Stomach smooth muscle (tissue), 2 donors: ENCODE results near the gene NEURL1B.

Experiments
- H3K27ac ChIP-seq: one replicate; pipeline ENCODE4 v1.7.0; 2013; ENCODE audit warnings: mild to moderate bottlenecking, low read length, inconsistent platforms
- H3K27me3 ChIP-seq, 2 donors: one replicate each; pipeline ENCODE4 v1.7.0; 2013; ENCODE audit warnings: low read length in 2 of 2; ENCODE audit not compliant: insufficient read depth in 2 of 2, control insufficient read depth in 1 of 2
- H3K36me3 ChIP-seq, 2 donors: one replicate each; pipeline ENCODE4 v1.7.0; 2013; ENCODE audit warnings: low read length in 2 of 2; ENCODE audit not compliant: control insufficient read depth in 2 of 2, insufficient read depth in 2 of 2
- H3K4me1 ChIP-seq: one replicate; pipeline ENCODE4 v1.7.0; 2013; ENCODE audit warnings: low read length; ENCODE audit not compliant: control insufficient read depth, insufficient read depth
- H3K4me3 ChIP-seq, 2 donors: one replicate each; pipeline ENCODE4 v1.7.0; 2013; ENCODE audit warnings: low read length in 2 of 2
- H3K9ac ChIP-seq, 2 donors: one replicate each; pipeline ENCODE4 v1.7.0; 2013; ENCODE audit warnings: low read length in 2 of 2, mild to moderate bottlenecking in 1 of 2
- H3K9me3 ChIP-seq, 2 donors: one replicate each; pipeline ENCODE4 v1.7.0; 2013; ENCODE audit warnings: low read length in 2 of 2; ENCODE audit not compliant: control insufficient read depth in 2 of 2
- donor health status: healthy.
- donor health status: Pancreatic carcinoma.

The NEURL1B gene

GRCh38 chr5:172635038-172635437 is 6.0 kb upstream of the NEURL1B start:
- H3K36me3 ChIP-seq = no peaks in the 10 kb centered on the region
- no peak overlapping the region for H3K4me3 ChIP-seq
- H3K9me3 ChIP-seq = no peaks in the 10 kb centered on the region
- peaks cover 13% of the 10 kb centered on the region for H3K4me1 ChIP-seq
- no peak overlapping the region for H3K27ac ChIP-seq
- no peak overlapping the region for H3K9ac ChIP-seq
- H3K27me3 ChIP-seq = no peaks in the 10 kb centered on the region

DNA sequence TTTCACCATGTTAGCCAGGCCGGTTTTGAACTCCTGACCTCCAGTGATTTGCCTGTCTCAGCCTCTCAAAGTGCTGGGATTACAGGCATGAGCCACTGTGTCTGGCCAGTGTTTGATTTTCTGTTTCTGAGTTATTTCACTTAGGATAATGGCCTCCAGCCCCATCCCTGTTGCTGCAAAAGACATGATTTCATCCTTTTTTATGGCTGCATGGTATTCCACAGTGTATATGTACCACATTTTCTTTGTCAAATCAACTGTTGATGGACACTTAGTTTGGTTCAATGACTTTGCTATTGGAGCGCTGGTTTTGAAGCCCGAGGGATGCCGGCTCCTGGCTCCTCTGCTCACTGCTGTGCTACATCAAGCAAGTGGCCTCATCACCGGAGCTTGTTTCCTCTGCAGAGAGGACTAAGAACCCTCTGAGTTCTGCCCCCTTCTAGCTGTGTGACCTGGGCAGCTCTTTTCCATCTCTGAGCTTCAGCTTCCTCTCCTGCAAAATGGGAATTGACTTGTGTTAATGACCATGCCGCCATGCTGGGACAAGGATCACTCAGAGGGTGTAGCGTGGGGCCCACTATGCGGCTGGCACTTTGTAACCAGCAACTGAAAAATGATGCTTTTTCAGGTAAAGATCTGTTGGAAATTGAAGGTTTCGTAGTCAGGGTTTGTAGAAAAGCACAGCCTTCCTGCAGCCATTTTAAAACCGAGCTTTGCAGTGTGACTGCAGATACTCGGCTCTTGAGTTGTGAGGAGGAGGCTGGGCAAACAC is 4.6 kb upstream of the NEURL1B start:
- Histone ChIP-seq H3K9ac (no peak overlapping the region), H3K9me3 (no peaks in the 10 kb centered on the region), H3K36me3 (no peaks in the 10 kb centered on the region), H3K27ac (peak overlapping the region; percentile 18), H3K4me3 (peak overlapping the region; percentile 5 to 59), H3K4me1 (peaks cover 18% of the 10 kb centered on the region), H3K27me3 (no peaks in the 10 kb centered on the region)

DNA sequence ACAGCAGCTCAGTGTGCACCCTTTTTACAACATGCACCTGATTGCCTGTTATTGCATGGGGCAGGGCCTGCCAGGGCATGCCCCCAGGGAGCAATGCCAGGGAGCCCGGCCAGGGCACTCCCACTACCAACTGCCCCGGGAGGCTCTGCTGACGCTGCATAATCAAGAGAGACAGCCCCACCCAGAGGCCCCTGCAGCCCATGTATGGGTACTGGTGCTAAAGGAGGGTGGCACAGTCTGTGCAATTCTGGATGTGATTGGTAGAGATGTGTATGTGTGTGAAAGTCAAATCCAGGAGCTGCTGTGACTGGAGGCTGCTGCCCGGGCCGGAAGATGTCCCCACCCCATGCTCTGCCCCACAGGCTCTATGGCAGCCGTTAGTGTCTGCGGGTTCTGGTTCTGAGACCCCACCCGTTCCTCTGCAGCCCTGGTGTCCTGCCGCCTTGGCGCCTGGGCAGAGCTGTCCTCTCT is 3.9 kb upstream of the NEURL1B start:
- peak overlapping the region; percentile 37 for H3K27ac ChIP-seq
- H3K36me3 ChIP-seq = no peaks in the 10 kb centered on the region
- peak overlapping the region; percentile 5 to 59 for H3K4me3 ChIP-seq
- H3K4me1 ChIP-seq = peaks cover 24% of the 10 kb centered on the region
- no peaks in the 10 kb centered on the region for H3K9me3 ChIP-seq
- H3K9ac ChIP-seq = no peak overlapping the region
- no peaks in the 10 kb centered on the region for H3K27me3 ChIP-seq

DNA sequence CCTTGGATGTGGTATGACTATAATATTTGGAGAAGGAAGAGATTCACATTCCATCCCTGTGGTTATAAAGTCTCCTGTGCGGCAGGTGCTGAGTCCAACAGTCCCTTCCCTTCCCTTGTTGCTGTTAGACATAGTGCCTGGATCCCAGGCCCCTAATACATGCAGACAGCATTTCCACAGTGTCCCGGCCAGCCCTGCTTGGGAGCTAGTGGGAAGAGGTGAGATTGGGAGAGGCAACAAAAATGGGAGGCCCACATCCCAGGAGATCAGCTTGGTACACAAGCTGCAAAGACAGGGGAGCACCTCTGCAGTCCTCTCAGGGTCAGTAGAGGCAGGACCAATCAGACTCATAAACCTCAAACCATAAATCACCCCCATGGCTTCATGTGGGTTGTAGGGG is 3.3 kb upstream of the NEURL1B start:
- peak overlapping the region; percentile 37 for H3K27ac ChIP-seq
- no peaks in the 10 kb centered on the region for H3K27me3 ChIP-seq
- no peak overlapping the region for H3K9ac ChIP-seq
- no peaks in the 10 kb centered on the region for H3K9me3 ChIP-seq
- H3K4me3 ChIP-seq = peak overlapping the region in 1 of 2 donors; percentile 59
- no peaks in the 10 kb centered on the region for H3K36me3 ChIP-seq
- H3K4me1 ChIP-seq = peaks cover 29% of the 10 kb centered on the region

- no peak overlapping the region for H3K27ac ChIP-seq
- no peaks in the 10 kb centered on the region for H3K36me3 ChIP-seq
- no peak overlapping the region for H3K9ac ChIP-seq
- H3K4me3 ChIP-seq = no peak overlapping the region
- no peaks in the 10 kb centered on the region for H3K27me3 ChIP-seq
- no peaks in the 10 kb centered on the region for H3K9me3 ChIP-seq
- peaks cover 35% of the 10 kb centered on the region for H3K4me1 ChIP-seq
These were observed 2.8 kb upstream of the NEURL1B start for GRCh38 chr5:172638209-172638768.

GRCh38 chr5:172640139-172640538 is 924 bp upstream of the NEURL1B start:
- Histone ChIP-seq H3K9ac (peak overlapping the region in 1 of 2 donors; percentile 64), H3K27ac (peak overlapping the region; percentile 87), H3K9me3 (no peaks in the 10 kb centered on the region), H3K4me1 (peaks cover 48% of the 10 kb centered on the region), H3K36me3 (no peaks in the 10 kb centered on the region), H3K4me3 (peak overlapping the region; percentile 41 to 83), H3K27me3 (no peaks in the 10 kb centered on the region)

DNA sequence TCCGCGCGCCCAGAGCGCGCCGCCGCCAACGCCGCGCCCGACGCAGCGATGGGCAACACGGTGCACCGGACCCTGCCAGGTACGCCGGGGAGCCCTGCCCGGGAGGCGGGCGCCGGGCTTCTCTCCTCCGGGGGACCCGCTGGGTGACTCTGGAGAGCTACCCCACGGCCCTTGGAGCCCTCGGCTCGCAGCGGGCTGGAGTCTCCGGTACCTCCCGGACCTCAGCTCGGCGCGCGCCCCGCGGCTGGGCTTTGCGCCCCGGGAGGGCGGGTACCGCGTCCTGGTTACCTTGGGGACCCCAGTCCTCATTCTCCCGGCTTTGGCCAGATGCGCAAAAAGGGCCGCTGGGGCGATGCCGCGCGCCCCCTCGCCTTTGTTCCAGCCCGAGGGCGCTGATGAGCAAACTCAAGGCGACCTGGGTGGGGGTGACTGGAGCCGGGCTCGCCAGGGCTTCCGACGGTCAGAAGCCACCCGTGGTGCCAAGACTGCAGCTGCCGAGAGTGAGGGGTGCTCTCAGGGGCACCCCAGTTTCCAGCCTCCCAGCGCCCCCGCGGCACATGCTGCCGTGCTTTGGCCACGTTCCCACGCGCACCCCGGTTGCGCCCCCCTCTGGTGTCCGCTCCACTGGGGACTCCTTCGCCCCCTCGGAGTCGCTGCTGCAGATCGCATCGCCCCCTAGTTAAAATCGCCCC is 442 bp downstream of the NEURL1B start:
- peaks cover 0 to 2% of the 10 kb centered on the region in 2 donors for H3K36me3 ChIP-seq
- H3K9me3 ChIP-seq = no peaks in the 10 kb centered on the region
- peaks cover 59% of the 10 kb centered on the region for H3K4me1 ChIP-seq
- H3K27me3 ChIP-seq = no peaks in the 10 kb centered on the region
- peak overlapping the region; percentile 76 for H3K27ac ChIP-seq
- peak overlapping the region; percentile 69 to 84 for H3K9ac ChIP-seq
- H3K4me3 ChIP-seq = peak overlapping the region; percentile 69 to 83

DNA sequence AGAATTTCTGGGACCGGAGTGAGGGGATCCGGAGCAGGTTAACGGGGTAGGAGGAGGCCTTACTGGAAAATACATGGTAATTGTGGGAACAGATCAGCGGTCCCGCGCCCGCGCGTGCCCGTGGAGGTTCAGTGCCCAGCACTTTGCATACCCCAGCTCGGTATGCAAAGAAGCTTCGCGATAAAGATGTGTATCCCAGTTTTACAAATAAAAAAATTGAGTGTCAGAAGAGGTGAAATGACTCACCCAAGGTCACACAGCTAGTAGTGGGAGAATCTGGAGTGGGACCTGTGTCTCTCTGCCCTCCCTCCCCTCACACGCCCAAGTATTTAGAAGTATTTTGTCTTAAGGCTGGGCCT is 967 bp downstream of the NEURL1B start:
- Histone ChIP-seq H3K27me3 (no peaks in the 10 kb centered on the region), H3K4me3 (peak overlapping the region; percentile 69 to 83), H3K4me1 (peaks cover 59% of the 10 kb centered on the region), H3K9ac (peak overlapping the region; percentile 69 to 84), H3K27ac (peak overlapping the region; percentile 76), H3K9me3 (no peaks in the 10 kb centered on the region), H3K36me3 (peaks cover 0 to 2% of the 10 kb centered on the region in 2 donors)

- no peaks in the 10 kb centered on the region for H3K9me3 ChIP-seq
- peaks cover 0 to 2% of the 10 kb centered on the region in 2 donors for H3K36me3 ChIP-seq
- H3K27me3 ChIP-seq = no peaks in the 10 kb centered on the region
- H3K4me1 ChIP-seq = peaks cover 59% of the 10 kb centered on the region
- peak overlapping the region; percentile 69 to 83 for H3K4me3 ChIP-seq
- H3K9ac ChIP-seq = peak overlapping the region; percentile 69 to 84
- H3K27ac ChIP-seq = peak overlapping the region; percentile 76
These were observed 1.4 kb downstream of the NEURL1B start for GRCh38 chr5:172642486-172642885.

DNA sequence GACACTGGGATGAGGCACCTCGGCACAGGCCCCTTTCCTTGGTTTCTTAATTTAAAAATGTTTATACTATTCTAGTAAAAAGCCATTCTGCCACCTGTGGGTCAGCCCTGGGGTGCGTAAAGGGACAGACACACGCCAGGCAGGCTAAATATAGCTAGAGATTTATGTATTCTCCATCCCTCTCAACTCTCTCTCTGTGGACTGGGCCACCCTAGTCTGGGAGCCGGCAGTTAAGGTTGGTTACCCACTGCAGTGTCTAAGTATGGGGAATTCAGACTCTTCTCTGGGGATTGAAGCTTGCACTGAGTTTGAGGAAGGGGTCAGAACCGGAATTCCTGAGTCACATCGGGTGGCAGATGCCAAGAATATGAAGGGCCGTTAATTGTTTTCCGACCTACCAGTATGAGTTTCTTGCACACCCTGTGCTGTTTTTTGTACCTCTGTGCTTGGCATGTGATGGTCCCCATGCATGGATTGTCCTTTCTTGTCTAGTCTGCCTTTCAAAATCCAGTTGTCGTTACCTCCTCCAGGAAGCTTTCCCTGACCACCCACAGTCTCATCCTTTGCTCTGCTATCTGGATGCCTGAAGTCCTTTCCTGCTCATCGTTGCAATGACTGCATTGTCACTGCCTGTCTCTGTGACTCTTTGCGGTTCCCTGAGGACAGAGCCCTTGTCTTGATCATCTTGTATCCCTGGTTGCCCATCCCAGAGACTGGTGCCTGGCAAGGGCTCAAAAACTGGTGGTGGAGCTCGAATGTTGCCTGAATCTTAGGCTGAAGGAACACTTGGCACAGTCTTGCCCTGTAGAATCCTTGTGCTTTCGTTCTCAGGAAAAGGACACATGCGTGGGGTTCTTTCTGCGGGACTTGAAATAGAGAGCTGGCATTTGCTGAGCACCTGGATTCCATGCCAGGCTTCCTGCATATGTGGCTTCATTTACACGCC is 2.1 kb downstream of the NEURL1B start:
- Histone ChIP-seq H3K27ac (peak overlapping the region; percentile 76), H3K27me3 (no peaks in the 10 kb centered on the region), H3K9ac (peak overlapping the region; percentile 69 to 84)

More for the DNA sequence above, 2.1 kb downstream of the NEURL1B start:
- Histone ChIP-seq H3K4me1 (peaks cover 66% of the 10 kb centered on the region), H3K9me3 (no peaks in the 10 kb centered on the region), H3K36me3 (peaks cover 0 to 2% of the 10 kb centered on the region in 2 donors), H3K4me3 (peak overlapping the region; percentile 69 to 83)
